H9 (cell line): ENCODE results near the gene MYOZ2. TPM values are rescaled to one million over a fixed set of nuclear protein-coding genes. Genes with fewer than 3 reads are reported as not detected.

Experiments used
- DNase-seq: peaks from one replicate; pipeline ENCODE4 v3.0.0-alpha.2; 2017
- H2AFZ ChIP-seq: one replicate; pipeline ENCODE4 v1.6.1; 2013; ENCODE audit warnings: mild to moderate bottlenecking, low read length, control low read depth, moderate library complexity
- H2AK5ac ChIP-seq: 2 replicates; pipeline ENCODE4 v1.6.1; 2013; ENCODE audit warnings: low read length, control low read depth, mixed read lengths; ENCODE audit not compliant: insufficient read length
- H2BK120ac ChIP-seq: one replicate; pipeline ENCODE4 v1.6.1; 2013; ENCODE audit warnings: low read depth, mild to moderate bottlenecking, low read length, control low read depth, inconsistent platforms; ENCODE audit not compliant: poor library complexity, severe bottlenecking
- H2BK12ac ChIP-seq: 2 replicates; pipeline ENCODE4 v1.6.1; 2013; ENCODE audit warnings: low read length, control low read depth, mixed read lengths, low read depth; ENCODE audit not compliant: insufficient read length
- H2BK15ac ChIP-seq: 2 replicates; pipeline ENCODE4 v1.6.1; 2013; ENCODE audit warnings: low read depth, low read length, control low read depth
- H2BK20ac ChIP-seq: one replicate; pipeline ENCODE4 v1.6.1; 2013; ENCODE audit warnings: low read depth, mild to moderate bottlenecking, low read length, control low read depth, inconsistent platforms; ENCODE audit not compliant: poor library complexity, severe bottlenecking
- H2BK5ac ChIP-seq: 2 replicates; pipeline ENCODE4 v1.6.1; 2013; ENCODE audit warnings: low read length, control low read depth, mixed read lengths; ENCODE audit not compliant: insufficient read length
- H3K14ac ChIP-seq: 2 replicates; pipeline ENCODE4 v1.6.1; 2013; ENCODE audit warnings: low read length, control low read depth; ENCODE audit not compliant: insufficient read depth
- H3K18ac ChIP-seq: 2 replicates; pipeline ENCODE4 v1.6.1; 2013; ENCODE audit warnings: low read depth, mild to moderate bottlenecking, mixed read lengths, low read length, control low read depth; ENCODE audit not compliant: insufficient read length
- H3K23ac ChIP-seq: 2 replicates; pipeline ENCODE4 v1.6.1; 2013; ENCODE audit warnings: low read length, control low read depth, mixed read lengths, low read depth; ENCODE audit not compliant: insufficient read length
- H3K23me2 ChIP-seq: 2 replicates; pipeline ENCODE4 v1.6.1; 2013; ENCODE audit warnings: low read depth, mild to moderate bottlenecking, mixed read lengths, low read length, control low read depth; ENCODE audit not compliant: insufficient read length, poor library complexity, severe bottlenecking
- H3K27ac ChIP-seq: 2 replicates; pipeline ENCODE4 v1.5.1; 2013; ENCODE audit warnings: low read length, control low read depth, mixed read lengths, low read depth; ENCODE audit not compliant: insufficient read length
- H3K27me3 ChIP-seq: 2 replicates; pipeline ENCODE4 v1.6.1; 2013; ENCODE audit warnings: low read length, control low read depth, inconsistent platforms; ENCODE audit not compliant: insufficient read depth
- H3K4ac ChIP-seq: 2 replicates; pipeline ENCODE4 v1.6.1; 2013; ENCODE audit warnings: low read depth, mild to moderate bottlenecking, control low read depth, inconsistent platforms, low read length, moderate library complexity
- H3K4me1 ChIP-seq: 2 replicates; pipeline ENCODE4 v1.6.1; 2013; ENCODE audit warnings: low read length, control low read depth, inconsistent platforms; ENCODE audit not compliant: insufficient read depth
- H3K4me2 ChIP-seq: 2 replicates; pipeline ENCODE4 v1.6.1; 2013; ENCODE audit warnings: low read length, control low read depth, mixed read lengths; ENCODE audit not compliant: insufficient read length, insufficient read depth
- H3K56ac ChIP-seq: 2 replicates; pipeline ENCODE4 v1.6.1; 2013; ENCODE audit warnings: low read depth, mild to moderate bottlenecking, mixed read lengths, low read length, control low read depth; ENCODE audit not compliant: insufficient read length
- H3K79me1 ChIP-seq: 2 replicates; pipeline ENCODE4 v1.6.1; 2013; ENCODE audit warnings: low read depth, mild to moderate bottlenecking, moderate library complexity, low read length, control low read depth, inconsistent platforms; ENCODE audit not compliant: insufficient read depth, poor library complexity, severe bottlenecking
- H3K79me2 ChIP-seq: 2 replicates; pipeline ENCODE4 v1.6.1; 2013; ENCODE audit warnings: low read length, control low read depth, inconsistent platforms; ENCODE audit not compliant: insufficient read depth
- H3K9ac ChIP-seq: 2 replicates; pipeline ENCODE4 v1.6.1; 2013; ENCODE audit warnings: low read length, control low read depth, mixed read lengths; ENCODE audit not compliant: insufficient read length; ENCODE audit errors: extremely low read depth
- H3K9me3 ChIP-seq: one replicate; pipeline ENCODE4 v1.6.1; 2013; ENCODE audit warnings: low read depth, low read length, inconsistent platforms; ENCODE audit not compliant: control insufficient read depth
- H3T11ph ChIP-seq: one replicate; pipeline ENCODE4 v1.6.1; 2013; ENCODE audit warnings: mild to moderate bottlenecking, low read length, control low read depth, inconsistent platforms
- H4K20me1 ChIP-seq: one replicate; pipeline ENCODE4 v1.6.1; 2013; ENCODE audit not compliant: control insufficient read depth, insufficient read length, insufficient read depth
- H4K5ac ChIP-seq: 2 replicates; pipeline ENCODE4 v1.6.1; 2013; ENCODE audit warnings: low read depth, mild to moderate bottlenecking, mixed read lengths, low read length, control low read depth; ENCODE audit not compliant: insufficient read length
- H4K8ac ChIP-seq: replicated peaks from 2 replicates; pipeline ENCODE4 v1.6.1; 2013; ENCODE audit warnings: low read length, control low read depth, mixed read lengths, low read depth; ENCODE audit not compliant: insufficient read length
- H4K91ac ChIP-seq: 2 replicates; pipeline ENCODE4 v1.6.1; 2013; ENCODE audit warnings: low read depth, mild to moderate bottlenecking, moderate library complexity, mixed read lengths, low read length, control low read depth; ENCODE audit not compliant: insufficient read length
- H3K27ac Mint-ChIP-seq, 3 experiments: 2 replicates in 2 of 3; 3 replicates in 1 of 3; pipeline ENCODE4 v1.8.0; 2020 to 2021; ENCODE audit warnings: mixed read lengths in 3 of 3, mild to moderate bottlenecking in 1 of 3, moderate library complexity in 1 of 3
- H3K27me3 Mint-ChIP-seq: 2 replicates; pipeline ENCODE4 v1.8.0; 2021; ENCODE audit warnings: low read depth, mild to moderate bottlenecking, moderate library complexity, mixed read lengths
- H3K36me3 Mint-ChIP-seq, 3 experiments: 2 replicates in 2 of 3; 3 replicates in 1 of 3; pipeline ENCODE4 v1.8.0; 2020 to 2021; ENCODE audit warnings: low read depth in 3 of 3, mixed read lengths in 3 of 3; ENCODE audit not compliant: insufficient read depth in 1 of 3
- H3K4me1 Mint-ChIP-seq, 2 experiments: 2 replicates each; pipeline ENCODE4 v1.8.0; 2020; ENCODE audit warnings: mixed read lengths in 2 of 2
- H3K4me3 Mint-ChIP-seq, 2 experiments: 2 replicates in 1 of 2; 3 replicates in 1 of 2; pipeline ENCODE4 v1.8.0; 2020 to 2021; ENCODE audit warnings: mild to moderate bottlenecking in 2 of 2, mixed read lengths in 2 of 2, moderate library complexity in 1 of 2
- H3K9me3 Mint-ChIP-seq, 2 experiments: 2 replicates in 1 of 2; 3 replicates in 1 of 2; pipeline ENCODE4 v1.8.0; 2020; ENCODE audit warnings: mild to moderate bottlenecking in 2 of 2, mixed read lengths in 2 of 2, moderate library complexity in 1 of 2
- CTCF ChIP-seq: fragments of 200-600 bp; sonication (generic); conservative IDR thresholded peaks from 3 replicates; pipeline ENCODE4 v1.8.0; 2021; ENCODE audit warnings: antibody characterized with exemption, mild to moderate bottlenecking
- WGBS: extraction: QIAGEN DNeasy Blood & Tissue Kit; methylation state at CpG from one replicate; pipeline ENCODE4 v1.1.7; 2013; ENCODE audit warnings: missing lambda C conversion rate, low lambda C conversion rate, mixed read lengths; ENCODE audit not compliant: insufficient read length; ENCODE audit errors: extremely low coverage; 5-methylcytosine and 5-hydroxymethylcytosine counted together
- total RNA-seq: library from RNA; stranded (reverse); gene quantifications from 2 replicates; pipeline ENCODE4 v1.2.1, GENCODE V29; 2021

The MYOZ2 gene
- total RNA-seq, 1 experiment from 2014 or later: not detected

- Histone ChIP-seq H3K4ac (no peak overlapping the region), H4K8ac (no peak overlapping the region), H3K79me1 (no peaks in the 10 kb centered on the region), H3K18ac (no peak overlapping the region), H3K56ac (no peak overlapping the region), H3K79me2 (no peaks in the 10 kb centered on the region), H2AK5ac (no peak overlapping the region), H2BK15ac (no peak overlapping the region), H3K9ac (no peak overlapping the region), H3K27ac (no peak overlapping the region), H2BK20ac (no peak overlapping the region), H3K9me3 (no peaks in the 10 kb centered on the region), H3K23ac (no peak overlapping the region), H3K23me2 (no peaks in the 10 kb centered on the region), H3K14ac (no peak overlapping the region), H3K4me2 (no peak overlapping the region), H3T11ph (no peak overlapping the region), H2BK12ac (no peak overlapping the region), H2BK120ac (no peak overlapping the region), H2BK5ac (no peak overlapping the region), H4K5ac (no peak overlapping the region), H3K27me3 (no peaks in the 10 kb centered on the region), H4K91ac (no peak overlapping the region), H3K4me1 (no peaks in the 10 kb centered on the region), H2AFZ (no peak overlapping the region), H4K20me1 (no peaks in the 10 kb centered on the region)
- no peak overlapping the region for H3K4me3 Mint-ChIP-seq
- no CpG with 5 or more reads among the region's 3 CpGs for WGBS
- no peak for TF ChIP-seq CTCF
- peak overlapping the region in 1 of 3 experiments; percentile 7; a peak in 1 of 7 replicates for H3K27ac Mint-ChIP-seq
- peaks cover 3 to 11% (median 8%) of the 10 kb centered on the region in 3 experiments; a peak in 5 of 7 replicates for H3K36me3 Mint-ChIP-seq
- H3K27me3 Mint-ChIP-seq: no peaks in the 10 kb centered on the region
- H3K9me3 Mint-ChIP-seq: no peaks in the 10 kb centered on the region; a peak in 1 of 5 replicates
- DNase-seq: no peak
- peaks cover 0 to 7% of the 10 kb centered on the region in 2 experiments; a peak in 2 of 4 replicates for H3K4me1 Mint-ChIP-seq
Measured at GRCh38 chr4:119231491-119231890, 95.9 kb downstream of the MYOZ2 start.
